Measurements from ENCODE around the gene LBH.

The LBH gene

GRCh38 chr2:30235008-30235655 lies 3.8 kb downstream of the LBH start:
- DNase-seq (ENCODE audit: low read depth in 2 of 2): no peak

GRCh38 chr2:30235859-30236535 lies 4.7 kb downstream of the LBH start:
- no peak for DNase-seq (ENCODE audit: low read depth in 2 of 2)

DNA sequence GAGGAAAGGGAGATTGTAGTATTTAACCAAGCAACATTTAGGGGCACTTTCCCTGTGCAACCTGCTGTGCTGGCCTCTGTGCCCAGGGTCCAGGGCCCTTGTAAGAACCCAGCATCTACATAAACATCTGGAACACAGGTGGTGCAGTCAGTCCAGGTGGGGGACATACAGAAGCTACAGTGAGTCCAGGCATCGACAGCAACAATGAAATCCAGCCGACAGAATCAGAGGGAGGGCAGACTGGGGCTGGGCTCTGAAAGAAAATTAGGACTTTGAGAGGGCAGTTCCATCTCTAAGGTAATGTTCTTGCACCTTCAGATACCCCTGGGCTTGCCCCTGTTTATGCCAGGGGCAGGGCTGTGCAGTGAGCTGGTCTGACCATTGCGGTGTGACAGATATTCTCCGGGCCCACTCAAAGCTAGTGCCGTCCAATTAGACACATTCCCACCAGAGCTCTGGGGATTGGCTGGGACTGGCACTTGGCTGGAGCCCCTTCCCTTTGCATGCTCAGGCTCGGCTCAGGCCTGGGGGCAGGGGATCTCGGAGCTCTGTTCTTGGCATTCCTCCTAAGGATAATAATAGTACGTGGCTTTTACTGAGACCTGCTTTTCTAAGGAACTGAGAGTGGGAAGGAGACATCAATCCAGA lies 5.4 kb downstream of the LBH start:
- DNase-seq (ENCODE audit: low read depth in 2 of 2): no peak

DNA sequence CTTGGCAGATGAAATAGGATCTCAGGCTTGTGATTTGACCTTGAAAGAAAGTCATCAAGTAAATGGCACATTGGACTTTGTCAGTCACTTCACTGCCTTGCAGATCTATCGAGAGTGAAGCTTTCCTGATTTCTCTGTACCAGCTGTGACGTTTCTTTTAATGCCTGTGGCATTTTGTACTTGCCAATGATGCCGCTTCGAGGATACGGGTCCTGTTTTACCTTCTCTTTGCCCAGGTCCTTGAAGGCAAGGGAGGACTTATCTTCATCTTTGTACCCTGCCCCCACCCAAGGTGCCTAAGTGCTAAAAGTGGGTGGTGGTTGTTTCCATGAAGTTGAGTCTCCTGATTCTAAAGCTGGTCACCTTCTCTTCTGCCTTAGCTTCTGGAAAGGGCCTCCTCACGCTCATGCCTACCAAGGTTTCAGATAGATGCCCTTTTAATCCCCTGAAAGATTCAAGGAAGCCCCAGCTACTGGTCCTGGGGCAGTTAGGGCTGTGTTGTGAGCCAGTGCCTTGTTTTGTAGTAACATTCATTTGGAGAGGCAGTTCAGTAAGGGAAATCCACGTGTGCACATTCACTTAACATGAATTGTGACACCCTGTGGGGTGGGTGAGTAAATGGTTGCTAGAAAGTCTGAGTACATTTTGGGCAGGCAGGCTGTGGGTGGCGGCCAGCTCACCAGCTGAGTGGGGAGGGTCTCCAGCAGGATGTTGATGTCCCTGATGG lies 6.1 kb downstream of the LBH start:
- DNase-seq (ENCODE audit: low read depth in 2 of 2): no peak

GRCh38 chr2:30237966-30238800 lies 6.8 kb downstream of the LBH start:
- DNase-seq (ENCODE audit: low read depth in 2 of 2): no peak

DNA sequence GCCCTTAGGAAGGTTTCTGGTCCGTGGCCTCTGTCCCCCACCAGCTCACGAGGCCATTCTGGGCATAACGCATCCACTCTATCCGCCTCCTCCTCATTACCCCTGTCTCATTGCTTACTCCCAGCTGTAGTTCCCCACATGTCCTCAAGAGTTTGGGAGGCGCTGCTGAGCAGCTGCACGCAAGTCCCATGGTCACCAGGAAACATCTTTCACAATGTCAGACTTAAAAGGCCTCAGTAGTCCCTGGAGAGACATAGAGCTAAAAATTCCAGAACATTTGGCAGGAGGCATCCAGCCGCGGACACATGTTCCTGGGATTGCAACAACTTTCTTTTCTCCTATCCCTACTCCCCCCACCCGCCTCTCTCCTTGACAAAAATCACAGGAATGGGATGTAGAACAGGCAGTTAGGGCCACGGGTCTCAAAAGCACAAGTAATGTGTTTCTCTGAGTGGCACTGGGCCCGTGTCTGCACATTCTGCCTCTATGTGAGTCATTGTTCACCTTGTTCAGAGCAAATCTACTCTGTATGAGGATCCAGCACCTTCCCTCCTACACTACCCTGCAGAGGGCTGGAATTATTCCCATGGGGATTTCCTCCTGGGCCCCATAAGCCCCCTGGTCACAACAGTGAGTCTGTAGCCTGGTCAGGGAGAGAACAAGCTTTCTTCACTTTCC lies 8.1 kb downstream of the LBH start:
- peak in 1 of 2 donors; percentile 31 for DNase-seq (ENCODE audit: low read depth in 2 of 2)

GRCh38 chr2:30239986-30240752 lies 8.8 kb downstream of the LBH start:
- no peak for DNase-seq (ENCODE audit: low read depth in 2 of 2)

GRCh38 chr2:30243231-30243630 lies 11.9 kb downstream of the LBH start:
- no peak for DNase-seq (ENCODE audit: low read depth in 2 of 2)

GRCh38 chr2:30245364-30245763 lies 14.0 kb downstream of the LBH start:
- no peak for DNase-seq (ENCODE audit: low read depth in 2 of 2)

DNA sequence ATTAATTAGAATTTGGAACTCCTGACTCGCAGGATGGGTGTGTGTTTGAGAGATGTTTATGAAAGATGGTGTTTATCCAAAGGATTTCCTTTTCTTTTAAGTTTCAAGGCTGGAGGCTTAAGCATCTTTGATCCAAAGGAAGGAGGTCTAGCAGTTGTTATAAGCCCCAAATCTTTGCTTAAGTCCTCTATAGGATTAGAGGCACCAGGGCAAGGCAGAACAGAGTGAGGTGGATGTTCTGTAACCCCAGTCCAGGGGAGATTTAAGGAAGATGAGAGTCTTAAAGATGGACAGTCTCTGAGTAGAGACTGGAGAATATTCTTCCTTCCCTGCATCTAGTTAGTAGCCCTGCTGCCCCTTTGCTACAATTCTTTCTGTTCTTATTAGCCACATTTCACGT lies 17.5 kb downstream of the LBH start:
- no peak for DNase-seq (ENCODE audit: low read depth in 2 of 2)

DNA sequence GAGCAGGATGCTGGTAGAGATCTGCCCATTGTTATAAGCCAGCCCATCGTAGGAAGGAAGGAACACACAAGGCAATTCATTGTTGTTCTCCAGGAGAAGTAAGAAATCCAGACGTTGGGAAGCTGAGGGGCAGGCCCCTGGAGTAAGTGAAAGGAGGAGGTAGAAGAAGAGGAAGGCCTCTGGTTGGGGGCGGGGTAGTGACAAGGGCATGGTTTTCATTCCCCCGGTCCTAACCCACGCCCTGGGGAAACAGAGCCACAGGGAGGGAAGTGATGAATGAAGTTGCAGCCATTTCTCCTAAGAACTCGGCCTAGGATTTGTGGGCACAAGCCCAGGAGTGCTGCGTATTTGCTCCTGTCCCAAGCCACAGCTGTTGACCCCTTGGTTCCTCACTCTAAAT lies 18.0 kb downstream of the LBH start:
- no peak for DNase-seq (ENCODE audit: low read depth in 2 of 2)

GRCh38 chr2:30250421-30250820 lies 19.1 kb downstream of the LBH start:
- no peak for DNase-seq (ENCODE audit: low read depth in 2 of 2)

DNA sequence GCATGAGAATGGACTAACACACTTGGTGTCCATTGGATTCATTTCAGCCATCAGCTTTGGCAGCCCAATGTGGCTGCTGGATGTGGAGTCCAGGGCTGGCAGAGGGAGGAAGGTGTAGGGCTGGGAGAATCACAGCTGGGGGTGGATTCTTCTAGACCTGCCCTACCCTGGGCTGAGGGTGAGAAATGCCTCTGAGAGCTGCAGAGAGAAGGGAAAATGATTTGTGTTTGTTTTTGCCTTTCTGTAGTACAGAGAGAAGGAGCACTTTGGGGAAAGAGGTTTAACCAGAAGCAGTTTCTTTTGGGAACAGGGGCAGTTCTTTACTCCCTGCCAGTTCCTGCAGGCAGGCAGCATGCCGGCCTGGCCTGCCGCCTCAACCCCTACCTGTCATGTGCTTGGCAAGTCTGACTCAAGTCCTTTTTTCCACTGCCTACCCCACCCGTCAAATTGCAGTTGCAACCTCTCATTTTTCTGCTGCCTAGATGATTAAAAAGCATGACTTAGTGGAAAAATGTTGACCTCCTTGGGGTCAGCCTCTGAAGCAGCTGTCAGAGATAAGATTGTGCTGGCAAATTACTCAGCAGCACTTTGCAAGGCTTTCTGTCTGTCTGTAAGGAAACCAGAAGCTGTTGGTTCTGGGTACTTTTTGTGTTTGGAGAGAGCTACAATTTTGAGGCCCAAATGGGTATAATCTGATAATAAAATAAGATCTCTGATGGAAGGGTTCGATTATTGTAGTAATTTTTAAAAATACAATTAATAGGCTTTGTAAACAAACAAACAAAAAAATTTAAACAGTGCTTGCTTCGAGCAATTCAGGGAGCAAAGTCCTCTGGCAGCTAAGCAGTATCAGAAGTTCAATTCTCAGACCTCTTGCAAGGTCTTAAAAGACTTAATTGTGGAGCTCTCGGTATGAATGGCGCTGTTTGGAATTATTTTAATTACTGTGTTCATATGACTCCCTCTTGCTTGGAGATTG lies 21.7 kb downstream of the LBH start:
- peak in 1 of 2 donors; percentile 37 for DNase-seq (ENCODE audit: low read depth in 2 of 2)

DNA sequence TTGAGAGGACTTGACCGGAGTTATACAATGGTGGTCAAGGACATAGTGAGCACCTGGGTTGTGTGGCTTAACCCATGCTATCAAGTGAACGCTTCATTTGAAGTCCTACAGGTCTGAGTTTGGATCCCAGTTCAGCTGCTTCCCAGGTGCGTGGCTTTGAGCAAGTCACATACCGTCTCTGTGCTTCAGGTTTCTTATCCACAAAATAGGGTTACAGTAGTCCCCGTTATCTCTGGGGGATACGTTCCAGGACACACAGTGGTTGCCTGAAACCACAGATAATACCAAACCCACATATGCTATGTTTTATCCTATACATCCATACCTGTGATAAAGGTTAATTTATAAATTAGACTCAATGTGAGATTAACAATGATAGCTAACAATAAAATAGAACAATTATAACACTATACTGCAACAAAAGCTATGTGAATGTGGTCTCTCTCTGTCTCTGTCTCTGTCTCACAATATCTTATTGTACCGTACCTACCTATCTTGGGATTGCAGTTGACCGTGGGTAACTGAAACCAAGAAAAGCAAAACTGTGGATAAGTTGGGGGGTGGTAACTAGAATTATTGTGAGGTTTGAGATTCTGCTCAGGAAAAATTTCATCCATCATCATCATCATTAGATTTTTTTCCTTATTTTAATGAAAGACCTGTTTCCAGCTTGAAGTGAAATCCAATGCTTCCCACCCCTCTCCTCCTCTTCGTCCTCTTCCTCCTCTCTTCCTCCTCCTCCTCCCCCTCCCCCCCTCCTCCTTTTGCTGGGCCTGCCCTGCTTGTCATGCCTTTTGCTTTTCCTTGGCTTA lies 22.7 kb downstream of the LBH start:
- no peak for DNase-seq (ENCODE audit: low read depth in 2 of 2)

DNA sequence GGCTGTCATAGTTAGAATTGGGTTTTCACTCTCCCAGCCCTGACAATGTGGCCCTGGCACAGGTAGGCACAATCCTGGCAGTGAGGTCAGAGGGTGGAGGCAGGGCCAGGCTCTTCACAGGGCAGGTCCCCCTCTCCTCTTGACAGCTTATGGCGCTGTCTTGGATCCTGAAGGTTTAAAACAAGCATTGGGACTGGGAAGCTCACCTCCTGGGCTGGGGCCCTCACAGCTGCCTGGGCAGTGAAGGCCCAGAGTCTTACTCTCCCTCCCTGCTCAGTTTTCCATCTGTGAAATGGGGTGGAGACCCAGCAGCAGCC lies 23.3 kb downstream of the LBH start:
- no peak for DNase-seq (ENCODE audit: low read depth in 2 of 2)

DNA sequence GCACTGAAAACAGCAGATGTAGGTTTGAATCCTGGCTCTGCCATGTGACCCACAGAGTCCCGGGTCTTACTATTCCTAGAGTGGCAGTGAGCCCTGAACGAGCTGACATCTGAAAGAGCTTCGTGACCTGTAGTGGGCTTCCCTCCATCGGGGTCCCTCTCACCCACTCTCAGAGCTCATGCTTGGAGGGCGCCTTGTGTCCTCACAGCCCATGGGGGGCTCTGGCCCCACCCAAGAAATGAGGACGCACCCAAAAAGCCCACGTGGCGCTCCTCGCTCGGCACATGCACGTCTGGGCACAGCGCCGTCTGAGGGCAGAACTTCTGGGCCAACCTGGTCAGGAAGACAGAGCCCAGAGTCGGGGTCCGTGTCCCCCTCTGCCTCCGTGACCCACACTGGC lies 23.7 kb downstream of the LBH start:
- no peak for DNase-seq (ENCODE audit: low read depth in 2 of 2)

DNA sequence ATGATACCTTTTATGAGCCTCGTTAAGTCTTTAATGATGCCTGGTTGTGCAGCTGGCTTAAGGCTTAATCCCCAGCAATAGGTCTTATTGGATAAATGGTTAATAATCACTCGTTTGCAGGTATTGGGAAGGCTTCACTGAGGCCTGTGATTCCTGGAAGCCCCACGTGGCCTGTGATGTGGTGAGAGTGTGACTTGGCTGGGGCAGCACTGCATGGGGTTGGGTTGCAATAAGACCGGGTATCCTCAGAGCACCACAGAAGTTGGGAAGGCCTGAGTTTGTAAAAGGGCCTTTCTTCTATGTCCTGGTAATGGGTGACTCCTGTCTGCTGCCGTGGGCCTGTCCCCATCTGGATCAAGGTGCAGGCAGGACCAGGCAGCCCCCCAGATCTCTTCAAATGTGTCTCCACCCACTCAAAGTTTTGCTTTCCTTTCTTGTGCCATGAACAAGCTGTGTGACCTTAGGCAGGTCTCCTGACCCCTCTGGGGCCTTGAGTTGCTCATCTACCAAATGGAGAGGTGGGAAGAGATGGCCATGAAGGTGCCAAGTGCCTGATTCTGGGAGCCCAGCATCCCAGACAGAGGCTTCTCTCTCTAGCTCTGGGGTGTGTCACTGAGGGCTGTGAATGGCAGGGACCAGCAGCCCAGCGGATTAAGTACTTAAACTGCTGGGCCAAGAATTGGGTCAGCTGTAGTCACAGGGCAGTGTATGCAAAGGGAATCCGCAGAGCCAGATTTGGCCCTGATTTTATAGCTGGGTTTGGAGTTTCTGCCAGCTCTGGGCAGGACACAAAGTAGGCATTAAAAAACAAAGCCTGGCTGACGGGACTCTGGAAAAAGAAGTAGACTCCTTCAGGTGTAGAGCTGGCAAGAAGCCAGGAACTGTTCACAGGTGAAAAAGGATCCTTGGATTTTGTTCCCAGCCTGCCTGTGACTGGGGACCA lies 24.4 kb downstream of the LBH start:
- no peak for DNase-seq (ENCODE audit: low read depth in 2 of 2)

Data from stimulated activated CD4-positive, alpha-beta T cell treated with anti-CD3 and anti-CD28 coated beads, Interleukin-1b, Interleukin-23, amount 100 ng/mL, for 1 hour (primary cell).